Measurements from ENCODE around the gene ROPN1L.

ROPN1L gene

GRCh38 chr5:10459080-10460055 is 17.7 kb downstream of the ROPN1L start:
- no peak for DNase-seq

DNA sequence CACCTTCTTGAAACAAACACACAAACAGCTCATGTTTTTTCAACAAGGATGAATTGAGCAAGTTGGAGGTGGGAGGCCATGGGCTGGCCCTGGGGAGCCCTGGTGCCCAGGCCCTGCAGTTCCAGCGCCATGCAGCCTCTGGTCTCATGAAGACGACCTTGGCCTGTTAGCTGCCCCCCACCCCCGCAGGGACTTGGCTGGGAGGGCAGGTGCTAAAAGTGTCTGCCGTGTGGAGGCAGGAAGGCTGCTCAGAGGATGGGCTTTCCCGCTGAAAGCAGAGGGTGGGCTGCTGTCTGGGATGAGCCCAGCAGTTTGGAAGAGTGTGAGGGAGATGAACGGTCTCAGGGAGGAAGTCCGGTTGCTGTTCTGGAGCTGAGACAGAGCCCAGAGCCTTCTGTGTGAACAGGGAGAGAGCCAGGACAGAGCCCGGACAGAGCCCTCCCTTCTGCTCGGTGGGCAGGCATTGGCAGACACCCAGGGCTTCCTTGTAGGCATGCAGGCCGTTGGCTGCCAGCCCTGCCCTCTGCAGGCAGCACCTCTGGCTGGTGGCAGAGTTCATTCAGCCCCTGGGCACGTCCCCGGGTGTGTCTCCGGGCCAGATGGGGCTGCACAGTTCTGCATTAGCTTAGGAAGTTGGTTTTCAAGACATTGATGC is 18.7 kb downstream of the ROPN1L start:
- no peak for DNase-seq

DNA sequence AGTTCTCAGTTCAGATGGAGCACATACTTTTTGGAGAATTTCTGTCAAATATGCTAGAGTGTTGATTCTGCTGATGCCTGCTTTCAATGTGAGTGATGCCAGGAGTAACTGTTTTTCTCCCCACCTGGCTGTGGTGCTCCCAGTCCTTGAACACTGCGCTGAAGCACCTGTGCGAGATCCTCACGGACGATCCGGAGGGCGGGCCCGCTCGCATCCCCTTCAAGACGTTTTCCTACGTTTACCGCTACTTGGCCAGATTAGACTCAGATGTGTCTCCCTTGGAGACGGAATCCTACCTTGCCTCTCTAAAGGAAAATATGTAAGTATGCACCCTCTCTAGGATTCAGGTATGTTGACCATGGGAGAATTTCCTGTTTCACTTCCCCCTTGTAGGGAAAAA is 19.4 kb downstream of the ROPN1L start:
- DNase-seq: no peak

GRCh38 chr5:10461904-10462555 is 20.4 kb downstream of the ROPN1L start:
- no peak for DNase-seq

DNA sequence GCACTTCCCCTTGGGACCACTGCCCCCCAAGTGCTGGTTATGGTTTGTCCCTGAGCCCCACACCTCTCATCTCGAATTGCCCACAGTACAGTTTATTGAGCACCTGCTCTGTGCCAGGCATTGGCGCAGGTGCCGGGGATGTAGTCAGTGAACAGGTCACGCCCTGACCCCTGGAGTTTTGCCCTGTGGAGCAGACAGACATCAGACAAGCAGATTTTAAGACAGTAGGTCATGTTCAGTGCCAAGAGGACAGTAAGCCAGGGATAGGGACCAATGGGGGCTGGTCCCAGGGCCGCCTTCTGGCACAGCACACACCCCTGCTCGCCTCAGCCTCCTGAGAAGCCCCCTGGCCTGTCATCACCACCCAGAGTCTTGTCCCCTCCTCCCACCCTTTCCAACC is 21.9 kb downstream of the ROPN1L start:
- no peak for DNase-seq

- DNase-seq: no peak
These were observed 22.5 kb downstream of the ROPN1L start for GRCh38 chr5:10464173-10464572.

DNA sequence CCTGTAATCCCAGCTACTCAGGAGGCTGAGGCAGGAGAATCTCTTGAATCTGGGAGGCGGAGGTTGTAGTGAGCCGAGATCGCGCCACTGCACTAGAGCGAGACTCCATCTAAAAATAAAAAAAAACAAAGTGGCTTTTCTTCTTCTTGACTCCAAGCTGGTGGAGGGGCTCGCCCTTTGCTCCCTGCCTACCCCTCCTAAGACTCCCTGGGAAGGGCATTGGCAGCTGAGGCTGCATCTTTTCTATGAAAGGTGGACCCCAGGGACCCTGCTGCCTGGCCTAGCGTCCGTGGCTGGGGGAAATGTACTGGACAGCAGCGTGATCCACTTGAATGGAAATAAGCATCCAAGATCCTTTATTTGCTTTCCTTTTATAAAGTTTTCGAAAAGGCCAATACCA is 24.0 kb downstream of the ROPN1L start:
- no peak for DNase-seq

DNA sequence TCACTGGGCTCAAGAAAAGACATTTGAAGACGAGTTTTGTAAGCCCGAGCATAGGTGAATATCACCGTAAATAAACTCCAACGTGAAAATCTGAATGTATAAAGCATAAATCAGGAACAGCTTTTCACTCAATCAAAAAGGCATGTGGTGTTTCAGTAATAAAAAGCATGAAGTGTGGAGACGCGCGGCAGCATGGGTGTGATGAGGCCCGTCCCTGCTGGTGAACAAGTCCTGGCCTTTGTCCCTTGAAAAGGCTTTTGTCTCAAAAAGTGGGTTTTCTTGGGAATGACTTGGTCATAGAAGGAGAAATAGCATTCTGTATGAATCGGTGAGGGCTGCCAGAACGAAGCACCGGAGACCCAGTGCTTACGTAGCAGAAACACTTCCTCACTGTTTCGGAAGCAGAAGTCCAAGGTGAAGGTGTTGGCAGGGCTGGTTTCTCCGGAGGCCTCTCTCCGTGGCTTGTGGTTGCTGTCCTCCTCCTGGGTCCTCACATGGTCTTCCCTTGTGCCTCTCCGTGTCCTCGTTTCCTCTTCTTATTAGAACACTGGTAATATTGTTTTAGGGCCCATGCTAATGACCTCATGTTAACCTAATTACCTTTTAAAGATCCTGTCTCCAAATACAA is 24.9 kb downstream of the ROPN1L start:
- DNase-seq: no peak

DNA sequence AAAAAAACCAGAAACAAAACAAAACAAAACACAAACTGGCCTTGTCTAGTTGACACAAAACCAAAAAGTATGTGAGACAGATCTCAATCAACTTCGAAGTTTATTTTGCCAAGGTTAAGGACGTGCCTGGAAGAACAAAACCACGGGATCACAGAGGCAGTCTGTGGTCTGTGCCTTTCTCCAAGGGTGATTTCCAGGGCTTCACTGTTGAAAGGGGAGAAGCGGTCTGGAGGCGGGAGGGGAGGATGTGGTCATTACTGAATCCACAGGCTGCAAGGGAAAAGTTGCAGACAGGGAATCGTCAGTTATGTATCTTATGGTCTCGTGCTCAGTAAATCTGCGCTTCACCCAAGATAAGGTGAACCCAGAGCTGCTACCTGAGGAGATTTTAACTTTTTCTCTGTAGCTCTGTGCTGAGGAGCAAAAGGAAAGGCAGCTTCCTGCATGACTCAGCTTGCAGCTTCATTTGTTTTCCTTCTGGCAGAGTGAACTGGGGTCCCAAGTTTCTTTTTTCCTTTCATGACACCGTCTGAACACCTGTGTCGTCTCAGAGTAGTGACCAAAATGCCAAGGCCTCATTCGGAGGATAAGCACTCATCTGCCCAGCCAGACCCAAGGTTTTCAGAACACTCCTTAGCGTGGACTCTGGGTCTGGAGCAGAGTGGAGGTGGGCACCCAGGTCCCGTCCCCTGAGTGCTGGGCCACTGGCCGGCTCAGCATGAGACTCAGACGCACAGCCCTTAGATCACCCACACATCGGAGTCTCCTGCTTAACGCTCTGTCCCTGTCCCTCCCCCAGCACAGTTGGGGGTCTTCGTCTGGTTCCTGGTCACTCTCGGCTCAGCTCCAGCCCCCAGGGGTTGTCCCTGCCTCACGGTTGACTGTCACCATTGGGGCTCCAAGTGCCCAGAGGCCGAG is 25.9 kb downstream of the ROPN1L start:
- no peak for DNase-seq

GRCh38 chr5:10468256-10468655 is 26.6 kb downstream of the ROPN1L start:
- no peak for DNase-seq

DNA sequence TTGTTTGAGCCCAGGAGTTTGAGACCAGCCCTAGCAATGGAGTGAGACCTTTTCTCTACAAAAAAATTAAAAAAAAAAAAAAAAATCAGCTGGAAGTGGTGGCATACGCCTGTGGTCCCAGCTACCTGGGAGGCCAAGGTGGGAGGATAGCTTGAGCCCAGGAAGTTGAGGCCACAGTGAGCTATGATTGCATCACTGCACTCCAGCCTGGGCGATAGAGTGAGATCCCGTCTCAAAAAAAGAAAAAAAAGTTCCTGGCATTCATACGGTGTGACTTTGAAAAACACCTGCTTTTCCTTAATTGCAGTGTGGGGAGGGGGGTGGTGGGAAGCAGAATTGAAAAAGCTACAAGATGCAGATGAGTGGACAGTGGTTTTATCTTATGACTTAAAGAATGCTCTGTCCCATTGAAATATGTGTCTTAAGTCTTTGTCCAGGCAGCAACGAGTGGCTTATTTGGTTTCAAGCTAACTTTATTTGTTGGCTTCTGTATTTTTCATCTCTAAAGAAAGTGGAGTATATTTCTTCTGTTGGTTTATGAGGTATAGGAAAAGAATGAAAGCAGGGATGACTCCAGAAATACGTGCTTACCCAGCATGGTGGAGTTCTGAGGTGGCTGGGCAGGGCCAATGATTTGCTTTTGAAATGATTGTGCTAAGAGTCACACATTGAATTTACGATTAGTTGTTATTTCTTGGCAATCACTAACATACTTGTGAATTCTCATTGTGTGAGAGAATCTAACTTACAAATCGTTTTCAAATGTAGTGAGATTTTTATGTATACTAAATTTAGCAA is 27.8 kb downstream of the ROPN1L start:
- DNase-seq: no peak

- no peak for DNase-seq
These were observed 29.0 kb downstream of the ROPN1L start for GRCh38 chr5:10470669-10471068.

- DNase-seq: no peak
These were observed 30.0 kb downstream of the ROPN1L start for GRCh38 chr5:10471677-10472076.

- no peak for DNase-seq
These were observed 32.9 kb downstream of the ROPN1L start for GRCh38 chr5:10474521-10475075.

- no peak for DNase-seq
These were observed 34.4 kb downstream of the ROPN1L start for GRCh38 chr5:10475931-10476676.

- no peak for DNase-seq
These were observed 35.2 kb downstream of the ROPN1L start for GRCh38 chr5:10476878-10477277.

DNA sequence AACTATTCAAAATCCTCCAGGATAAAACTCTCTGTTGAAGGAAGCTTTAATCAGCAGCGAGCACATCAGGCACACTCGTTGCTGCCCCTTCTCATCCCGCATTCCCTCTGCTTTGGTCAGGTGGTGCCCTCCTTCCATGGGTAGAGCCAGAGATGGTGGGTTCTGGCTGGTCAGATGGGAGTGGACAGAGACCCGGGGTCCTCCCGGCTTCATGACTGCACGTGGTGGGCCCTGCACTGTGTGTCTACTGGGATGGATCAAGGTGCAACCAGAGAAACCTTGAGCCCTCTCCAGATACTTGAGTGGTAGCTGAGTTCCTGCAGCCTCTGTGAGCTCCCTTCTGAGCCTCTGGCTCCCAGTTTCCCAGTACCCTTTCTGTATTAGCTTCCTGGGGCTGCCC is 36.3 kb downstream of the ROPN1L start:
- DNase-seq: no peak

DNA sequence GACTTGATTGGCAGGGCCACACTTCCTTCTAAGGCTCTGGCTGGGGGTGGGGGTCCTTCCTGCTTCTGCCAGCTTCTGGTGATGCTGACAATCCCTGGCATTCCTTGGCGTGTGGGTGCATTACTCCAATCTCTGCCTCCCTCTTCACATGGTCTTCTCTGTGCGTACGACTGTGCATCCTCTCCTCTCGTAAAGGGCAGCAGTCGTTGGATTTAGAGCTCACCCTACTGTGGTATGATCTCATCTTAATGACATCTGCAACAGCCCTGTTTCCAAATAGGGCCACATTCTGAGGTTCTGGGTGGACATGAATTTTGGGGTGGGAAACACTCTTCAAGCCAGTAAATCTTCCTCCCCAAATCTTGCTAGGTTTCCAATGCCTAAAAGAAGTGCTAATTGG is 36.8 kb downstream of the ROPN1L start:
- DNase-seq: no peak

DNA sequence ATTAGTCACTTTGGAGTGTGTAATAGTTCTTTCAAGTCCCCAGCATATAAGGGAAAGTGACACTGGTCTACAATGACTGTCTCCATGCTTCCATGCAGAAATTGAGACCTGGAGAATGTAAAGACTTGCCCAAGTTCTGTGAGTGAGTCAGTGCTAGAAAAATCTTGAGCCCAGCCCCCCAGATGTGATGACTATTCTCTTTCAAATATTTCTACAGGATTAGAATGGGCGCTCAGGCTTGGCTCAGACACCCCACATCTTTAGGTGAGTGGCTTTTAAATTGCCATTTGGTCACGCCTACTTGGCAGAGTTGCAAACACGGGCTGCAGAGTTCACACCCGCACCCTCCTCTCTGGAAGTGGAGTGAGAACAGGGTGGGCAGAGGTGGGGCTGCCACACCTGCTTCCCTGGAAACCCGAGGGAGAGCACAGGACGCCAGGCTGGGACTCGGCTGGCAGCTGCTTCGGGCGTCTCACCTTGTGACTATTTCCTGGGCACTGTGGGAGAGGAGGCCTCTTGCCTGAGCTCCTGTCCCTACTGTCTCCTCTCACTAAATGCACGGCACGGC is 37.6 kb downstream of the ROPN1L start:
- no peak for DNase-seq
